ENCODE measurements around the gene ERP44. TPM values are rescaled to one million over a fixed set of nuclear protein-coding genes. Genes with fewer than 3 reads are reported as not detected.

Gene ERP44
- polyA plus RNA-seq, 1 of the 3 experiments (the other 2 are of a cell fraction): 10.0 TPM

DNA sequence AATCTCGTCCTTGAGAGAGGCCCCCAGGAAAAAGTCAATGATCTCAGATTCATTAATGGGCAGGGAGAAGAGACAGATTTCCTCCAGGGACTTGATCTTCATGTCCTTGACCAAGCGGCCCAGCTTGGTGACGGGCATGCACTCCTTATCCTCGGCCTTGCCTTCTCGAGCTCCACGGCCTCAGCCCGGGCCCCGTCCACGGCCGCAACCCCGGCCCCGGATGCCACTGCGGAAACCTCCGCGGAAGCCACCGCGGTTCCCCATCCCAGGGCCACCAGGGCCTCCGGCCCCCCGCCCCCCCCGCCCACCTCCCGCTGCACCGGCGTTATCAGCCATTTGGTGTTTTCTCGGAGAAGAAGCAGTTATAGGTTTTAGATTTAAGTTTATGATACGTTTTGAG, 18.5 kb upstream of the ERP44 start:
- POLR2A ChIA-PET: no interaction called here
- peaks cover 0 to 9% of the 10 kb centered on the region in 2 experiments; a peak in 1 of 4 replicates for H3K4me1 ChIP-seq (ENCODE audit: control insufficient read depth in 1 of 2, insufficient read depth in 2 of 2, low read depth in 1 of 2, low read length in 1 of 2)
- TF ChIP-seq POLR2AphosphoS5 (IDR thresholded peaks at IDR 0.05; ENCODE audit: low read depth, low read length) (no peak), JUND (IDR thresholded peaks at IDR 0.05) (no peak), FOXM1 (IDR thresholded peaks at IDR 0.05; ENCODE audit: low read depth) (no peak), TAF1 (IDR thresholded peaks at IDR 0.05; ENCODE audit: borderline replicate concordance, low read depth, low read length) (no peak)
- H2AFZ ChIP-seq (ENCODE audit: low read depth): no peak overlapping the region
- peaks cover 45% of the 10 kb centered on the region for H3K79me2 ChIP-seq (ENCODE audit: insufficient read depth)
- H3K9me2 ChIP-seq: no peaks in the 10 kb centered on the region
- no peak overlapping the region for H3K4me3 ChIP-seq (ENCODE audit: low read depth in 2 of 2, low read length in 1 of 2)
- CTCF ChIA-PET: no interaction called here
- H4K20me1 ChIP-seq (ENCODE audit: insufficient read depth): no peaks in the 10 kb centered on the region
- no peaks in the 10 kb centered on the region for H3K27me3 ChIP-seq (ENCODE audit: insufficient read depth)
- H3K9me3 ChIP-seq: no peaks in the 10 kb centered on the region
- H3K36me3 ChIP-seq (replicated peaks in 1 of 2; ENCODE audit: control insufficient read depth in 1 of 2, insufficient read depth in 2 of 2, low read length in 1 of 2): peaks cover 11 to 27% of the 10 kb centered on the region in 2 experiments
- no peak overlapping the region for H3K4me2 ChIP-seq
- H3F3A ChIP-seq (replicated peaks; ENCODE audit: insufficient read depth): peaks cover 12% of the 10 kb centered on the region
- 97% methylated on average over 23 of the region's 25 CpGs for WGBS (ENCODE audit: low lambda C conversion rate)
- H3K27ac ChIP-seq (ENCODE audit: low read depth in 2 of 2, low read length in 1 of 2): no peak overlapping the region
- no peak for DNase-seq
- no peak overlapping the region for H3K9ac ChIP-seq

- 93% methylated on average over 2 of the region's 2 CpGs for WGBS (ENCODE audit: low lambda C conversion rate)
- Histone ChIP-seq H3K9me3 (no peaks in the 10 kb centered on the region), H3K27ac (ENCODE audit: low read depth in 2 of 2, low read length in 1 of 2) (peak overlapping the region in 1 of 2 experiments; percentile 16; a peak in 1 of 4 replicates), H4K20me1 (ENCODE audit: insufficient read depth) (no peaks in the 10 kb centered on the region), H3K79me2 (ENCODE audit: insufficient read depth) (peaks cover 64% of the 10 kb centered on the region), H3K4me1 (ENCODE audit: control insufficient read depth in 1 of 2, insufficient read depth in 2 of 2, low read depth in 1 of 2, low read length in 1 of 2) (peaks cover 2 to 30% of the 10 kb centered on the region in 2 experiments; a peak in 3 of 4 replicates), H3F3A (replicated peaks; ENCODE audit: insufficient read depth) (peaks cover 25% of the 10 kb centered on the region), H3K36me3 (replicated peaks in 1 of 2; ENCODE audit: control insufficient read depth in 1 of 2, insufficient read depth in 2 of 2, low read length in 1 of 2) (peaks cover 22 to 37% of the 10 kb centered on the region in 2 experiments), H3K27me3 (ENCODE audit: insufficient read depth) (no peaks in the 10 kb centered on the region), H3K4me3 (ENCODE audit: low read depth in 2 of 2, low read length in 1 of 2) (no peak overlapping the region), H3K9ac (no peak overlapping the region), H3K4me2 (no peak overlapping the region), H3K9me2 (no peaks in the 10 kb centered on the region), H2AFZ (ENCODE audit: low read depth) (no peak overlapping the region)
- TF ChIP-seq ELF1 (IDR thresholded peaks at IDR 0.05) (no peak), EZH2phosphoT487 (IDR thresholded peaks at IDR 0.05; ENCODE audit: borderline replicate concordance, low read depth) (no peak), NFIC (IDR thresholded peaks at IDR 0.05; ENCODE audit: borderline replicate concordance) (no peak), CTCF (IDR thresholded peaks at IDR 0.05) (no peak), FOSL2 (IDR thresholded peaks at IDR 0.05; ENCODE audit: borderline replicate concordance, low read depth) (no peak), RFX5 (IDR thresholded peaks at IDR 0.05; ENCODE audit: low read length) (no peak), SMC3 (IDR thresholded peaks at IDR 0.05; ENCODE audit: low read depth, low read length) (no peak), CHD2 (IDR thresholded peaks at IDR 0.05; ENCODE audit: low read length, partially characterized antibody) (no peak)
- TF ChIP-seq, protein P1, sequence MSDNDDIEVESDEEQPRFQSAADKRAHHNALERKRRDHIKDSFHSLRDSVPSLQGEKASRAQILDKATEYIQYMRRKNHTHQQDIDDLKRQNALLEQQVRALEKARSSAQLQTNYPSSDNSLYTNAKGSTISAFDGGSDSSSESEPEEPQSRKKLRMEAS (IDR thresholded peaks at IDR 0.05; ENCODE audit: low read depth): no peak
- TF ChIP-seq, protein P2, sequence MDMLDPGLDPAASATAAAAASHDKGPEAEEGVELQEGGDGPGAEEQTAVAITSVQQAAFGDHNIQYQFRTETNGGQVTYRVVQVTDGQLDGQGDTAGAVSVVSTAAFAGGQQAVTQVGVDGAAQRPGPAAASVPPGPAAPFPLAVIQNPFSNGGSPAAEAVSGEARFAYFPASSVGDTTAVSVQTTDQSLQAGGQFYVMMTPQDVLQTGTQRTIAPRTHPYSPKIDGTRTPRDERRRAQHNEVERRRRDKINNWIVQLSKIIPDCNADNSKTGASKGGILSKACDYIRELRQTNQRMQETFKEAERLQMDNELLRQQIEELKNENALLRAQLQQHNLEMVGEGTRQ (IDR thresholded peaks at IDR 0.05; ENCODE audit: borderline replicate concordance, low read depth, low read length): no peak
- ChIA-PET CTCF (interaction anchor here (0.7 kb wide), 1 partner anchor 12 kb away, joined by 3 read pairs; no protein-coding TSS in a partner anchor), POLR2A (no interaction called here)
- DNase-seq: no peak
Measured at GRCh38 chr9:100112677-100113336, 14.0 kb upstream of the ERP44 start.

Data from SK-N-SH (cell line).